ENCODE measurements around the gene BMP7. TPM values are rescaled to one million over a fixed set of nuclear protein-coding genes. Genes with fewer than 3 reads are reported as not detected.

BMP7 gene
- total RNA-seq (1 to 10 TPM in 2 of 7 donors, under 1 TPM in 4, not detected in 1; 0.43 to 1.5 (median 0.95) TPM), polyA plus RNA-seq (under 1 TPM; 0.26 to 0.58 (median 0.36) TPM)
- long read RNA-seq, donor 1, full-length matches to known transcripts = 1 of 1 reads
- long read RNA-seq, donor 1, partial matches to known transcripts = 0 of 1 reads
- long read RNA-seq, donor 1, other reads (novel, unspliced or antisense) = 0 of 1 reads
- long read RNA-seq, donor 2, full-length matches to known transcripts = 3 of 3 reads
- long read RNA-seq, donor 2, partial matches to known transcripts = 0 of 3 reads
- long read RNA-seq, donor 2, other reads (novel, unspliced or antisense) = 0 of 3 reads

DNA sequence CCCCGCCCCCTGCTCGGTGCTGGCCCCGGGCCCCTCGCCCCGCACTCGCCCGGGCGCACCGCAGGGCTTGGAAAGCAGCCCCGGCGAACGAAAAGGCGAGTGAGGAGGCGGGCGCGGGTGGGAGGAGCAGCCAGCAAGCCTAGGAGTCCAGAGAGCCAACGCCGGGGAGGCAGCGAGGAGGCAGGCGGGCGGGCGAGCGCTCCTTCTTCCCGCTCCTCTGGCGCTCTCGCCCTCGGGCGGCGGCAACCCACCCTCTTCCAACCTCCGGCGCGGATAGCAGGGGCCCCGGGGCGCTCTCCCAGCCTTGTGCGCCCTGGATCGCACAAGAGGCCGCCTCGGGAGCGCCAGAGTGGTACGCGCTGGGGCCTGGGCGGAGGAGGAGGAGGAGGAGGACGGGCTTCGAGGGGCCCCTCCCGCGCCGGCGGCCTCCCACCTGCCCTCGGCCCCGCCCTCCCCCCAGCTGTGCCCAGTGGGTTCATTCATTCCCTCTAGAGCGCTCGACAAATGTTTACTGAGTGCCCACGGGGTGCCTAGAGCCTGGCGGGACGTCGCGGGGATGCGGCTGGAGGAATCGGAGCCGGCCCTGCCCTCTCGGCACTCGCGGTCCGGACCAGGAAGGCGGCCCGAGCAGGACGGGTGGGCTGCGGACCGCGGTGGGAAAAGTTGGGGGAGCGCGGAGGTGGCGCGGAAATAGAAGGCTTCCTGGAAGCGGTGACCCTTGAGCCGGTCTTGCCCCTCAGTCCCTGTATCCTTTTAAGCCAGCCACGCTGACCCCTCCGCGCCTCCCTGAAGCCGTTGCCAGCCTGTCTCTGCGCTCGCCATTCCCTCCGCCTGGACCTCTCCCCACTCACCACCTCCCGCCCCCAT, at the start of gene BMP7:
BMP7 (minus strand) TSS at position 351 of the 867 bp plus-strand sequence. CDS start 519 bp downstream, outside the sequence.
- no peak for TF ChIP-seq POLR2AphosphoS5 (IDR thresholded peaks at IDR 0.05)
- TF ChIP-seq, protein P1, sequence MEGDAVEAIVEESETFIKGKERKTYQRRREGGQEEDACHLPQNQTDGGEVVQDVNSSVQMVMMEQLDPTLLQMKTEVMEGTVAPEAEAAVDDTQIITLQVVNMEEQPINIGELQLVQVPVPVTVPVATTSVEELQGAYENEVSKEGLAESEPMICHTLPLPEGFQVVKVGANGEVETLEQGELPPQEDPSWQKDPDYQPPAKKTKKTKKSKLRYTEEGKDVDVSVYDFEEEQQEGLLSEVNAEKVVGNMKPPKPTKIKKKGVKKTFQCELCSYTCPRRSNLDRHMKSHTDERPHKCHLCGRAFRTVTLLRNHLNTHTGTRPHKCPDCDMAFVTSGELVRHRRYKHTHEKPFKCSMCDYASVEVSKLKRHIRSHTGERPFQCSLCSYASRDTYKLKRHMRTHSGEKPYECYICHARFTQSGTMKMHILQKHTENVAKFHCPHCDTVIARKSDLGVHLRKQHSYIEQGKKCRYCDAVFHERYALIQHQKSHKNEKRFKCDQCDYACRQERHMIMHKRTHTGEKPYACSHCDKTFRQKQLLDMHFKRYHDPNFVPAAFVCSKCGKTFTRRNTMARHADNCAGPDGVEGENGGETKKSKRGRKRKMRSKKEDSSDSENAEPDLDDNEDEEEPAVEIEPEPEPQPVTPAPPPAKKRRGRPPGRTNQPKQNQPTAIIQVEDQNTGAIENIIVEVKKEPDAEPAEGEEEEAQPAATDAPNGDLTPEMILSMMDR (IDR thresholded peaks at IDR 0.05 in 8 of 11, conservative IDR thresholded peaks at IDR 0.05 in 3 of 11) = no peak
- no peak for TF ChIP-seq POLR2A (IDR thresholded peaks at IDR 0.05)
- intact Hi-C loops (cut with DNase I; ENCODE audit: low total_unique reads) = no loop called here
- Histone ChIP-seq H3K27me3 (replicated peaks in 1 of 7) (peaks cover 0 to 100% (median 52%) of the 10 kb centered on the region in 7 donors), H3K4me3 (peak within 1 kb of the TSS in 7 of 8 donors; percentile 4 to 54 (median 22)), H3K36me3 (no peaks in the 10 kb centered on the region), H3K4me1 (peaks cover 0 to 29% (median 9%) of the 10 kb centered on the region in 6 donors), H3K27ac (no peak within 1 kb of the TSS), H3K9me3 (no peaks in the 10 kb centered on the region)
- no peak for DNase-seq
- WGBS, 5 donors = 2 to 5% (median 4%) methylated on average over 30 to 84 of the region's 84 CpGs

- Histone ChIP-seq H3K27me3 (replicated peaks in 1 of 7) (peaks cover 0 to 54% (median 0%) of the 10 kb centered on the region in 7 donors), H3K9me3 (no peaks in the 10 kb centered on the region), H3K4me3 (no peak overlapping the region), H3K27ac (no peak overlapping the region), H3K36me3 (no peaks in the 10 kb centered on the region), H3K4me1 (no peaks in the 10 kb centered on the region)
- no peak for TF ChIP-seq POLR2A (IDR thresholded peaks at IDR 0.05)
- no peak for TF ChIP-seq POLR2AphosphoS5 (IDR thresholded peaks at IDR 0.05)
- TF ChIP-seq, protein P1 (IDR thresholded peaks at IDR 0.05 in 8 of 11, conservative IDR thresholded peaks at IDR 0.05 in 3 of 11) = no peak
- DNase-seq = no peak
- 73 to 85% (median 80%) methylated on average over 7 to 8 of the region's 8 CpGs for WGBS, 5 donors
- intact Hi-C loops (cut with DNase I; ENCODE audit: low total_unique reads) = no loop called here
Measured at GRCh38 chr20:57315976-57316480, 49.6 kb upstream of the BMP7 start.

DNA sequence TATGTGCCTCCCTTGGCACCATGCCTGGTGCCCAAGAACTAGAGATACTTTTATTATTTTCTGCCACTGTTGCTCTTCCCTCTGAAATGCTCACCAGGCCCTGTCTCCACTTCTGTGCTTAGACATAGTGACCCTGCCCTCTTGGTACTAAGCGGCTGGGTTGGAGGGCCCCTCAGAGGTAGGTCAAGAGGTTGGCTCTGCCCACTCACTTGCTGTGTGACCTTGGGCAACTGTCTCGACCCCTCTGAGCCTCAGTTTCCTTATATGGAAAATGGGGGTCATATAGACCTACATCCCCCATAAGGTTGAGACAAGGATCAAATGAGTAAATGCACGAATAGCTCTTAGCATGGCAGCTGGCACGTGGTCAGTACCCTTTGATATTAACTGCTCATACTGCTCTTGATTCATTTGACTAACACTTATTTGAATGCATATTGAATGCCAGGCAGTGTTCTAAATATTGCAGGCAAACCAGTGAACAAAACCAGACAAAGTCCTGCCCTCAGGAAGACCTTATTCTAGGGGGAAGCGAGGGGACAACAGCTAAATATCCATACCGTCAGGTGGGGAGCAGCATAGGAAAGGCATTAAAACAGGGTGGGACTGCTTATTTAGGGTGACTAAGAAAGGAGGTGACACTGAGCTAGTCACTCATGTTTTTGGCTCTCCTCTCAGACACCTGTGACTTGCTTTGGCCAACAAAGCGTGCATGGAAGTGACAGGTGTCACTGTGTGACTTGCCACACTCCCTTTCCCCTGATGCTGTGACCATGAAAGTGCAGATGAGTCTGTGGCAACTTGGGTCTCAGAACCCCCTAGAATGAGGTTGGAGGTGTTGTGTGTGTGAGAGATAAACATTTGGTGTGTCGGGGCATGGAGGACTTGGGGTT, 48.9 kb upstream of the BMP7 start:
- intact Hi-C loops (cut with DNase I; ENCODE audit: low total_unique reads) = no loop called here
- peaks cover 0 to 54% (median 0%) of the 10 kb centered on the region in 7 donors for H3K27me3 ChIP-seq (replicated peaks in 1 of 7)
- TF ChIP-seq, protein P1 (IDR thresholded peaks at IDR 0.05 in 8 of 11, conservative IDR thresholded peaks at IDR 0.05 in 3 of 11) = no peak
- TF ChIP-seq POLR2A (IDR thresholded peaks at IDR 0.05) = no peak
- no peak for TF ChIP-seq POLR2AphosphoS5 (IDR thresholded peaks at IDR 0.05)
- H3K27ac ChIP-seq = no peak overlapping the region
- H3K9me3 ChIP-seq = no peaks in the 10 kb centered on the region
- no peak for DNase-seq
- WGBS, 5 donors = 67 to 74% (median 73%) methylated on average over 7 to 8 of the region's 8 CpGs
- no peaks in the 10 kb centered on the region for H3K4me1 ChIP-seq
- H3K36me3 ChIP-seq = no peaks in the 10 kb centered on the region
- no peak overlapping the region for H3K4me3 ChIP-seq

All from spleen (tissue), 13 donors.